Panc1 (cell line): Measurements from ENCODE around the gene RAB18.

Experiments
- POLR2AphosphoS5 ChIP-seq: IDR thresholded peaks from 2 replicates; pipeline ENCODE4 v1.6.1; 2012; ENCODE audit warnings: mild to moderate bottlenecking, low read depth, low read length, moderate library complexity
- SIN3A ChIP-seq: IDR thresholded peaks from 2 replicates; pipeline ENCODE4 v1.6.1; 2012; ENCODE audit warnings: low read depth, mild to moderate bottlenecking, low read length, moderate library complexity, borderline replicate concordance; ENCODE audit not compliant: insufficient read depth
- TCF7L2 ChIP-seq: IDR thresholded peaks from 2 replicates; pipeline ENCODE4 v1.6.1; 2011; ENCODE audit warnings: mild to moderate bottlenecking, low read depth, low read length, inconsistent platforms
- TF ChIP-seq, protein P1 (sequence below): fragments of 450-650 bp; IDR thresholded peaks from 2 replicates; pipeline ENCODE4 v1.5.1; 2017; ENCODE audit warnings: mild to moderate bottlenecking
- TF ChIP-seq, protein P2 (sequence below), 2 experiments: IDR thresholded peaks; 2 replicates each; pipeline ENCODE4 v1.6.1; 2011 to 2012; ENCODE audit warnings: low read depth in 2 of 2, control low read depth in 1 of 2, low read length in 1 of 2, mild to moderate bottlenecking in 1 of 2, moderate library complexity in 1 of 2; ENCODE audit not compliant: insufficient read depth in 1 of 2

- TF ChIP-seq, protein P1, sequence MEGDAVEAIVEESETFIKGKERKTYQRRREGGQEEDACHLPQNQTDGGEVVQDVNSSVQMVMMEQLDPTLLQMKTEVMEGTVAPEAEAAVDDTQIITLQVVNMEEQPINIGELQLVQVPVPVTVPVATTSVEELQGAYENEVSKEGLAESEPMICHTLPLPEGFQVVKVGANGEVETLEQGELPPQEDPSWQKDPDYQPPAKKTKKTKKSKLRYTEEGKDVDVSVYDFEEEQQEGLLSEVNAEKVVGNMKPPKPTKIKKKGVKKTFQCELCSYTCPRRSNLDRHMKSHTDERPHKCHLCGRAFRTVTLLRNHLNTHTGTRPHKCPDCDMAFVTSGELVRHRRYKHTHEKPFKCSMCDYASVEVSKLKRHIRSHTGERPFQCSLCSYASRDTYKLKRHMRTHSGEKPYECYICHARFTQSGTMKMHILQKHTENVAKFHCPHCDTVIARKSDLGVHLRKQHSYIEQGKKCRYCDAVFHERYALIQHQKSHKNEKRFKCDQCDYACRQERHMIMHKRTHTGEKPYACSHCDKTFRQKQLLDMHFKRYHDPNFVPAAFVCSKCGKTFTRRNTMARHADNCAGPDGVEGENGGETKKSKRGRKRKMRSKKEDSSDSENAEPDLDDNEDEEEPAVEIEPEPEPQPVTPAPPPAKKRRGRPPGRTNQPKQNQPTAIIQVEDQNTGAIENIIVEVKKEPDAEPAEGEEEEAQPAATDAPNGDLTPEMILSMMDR: no peak
- TF ChIP-seq POLR2AphosphoS5 (no peak), TCF7L2 (no peak), SIN3A (no peak)
- TF ChIP-seq, protein P2, sequence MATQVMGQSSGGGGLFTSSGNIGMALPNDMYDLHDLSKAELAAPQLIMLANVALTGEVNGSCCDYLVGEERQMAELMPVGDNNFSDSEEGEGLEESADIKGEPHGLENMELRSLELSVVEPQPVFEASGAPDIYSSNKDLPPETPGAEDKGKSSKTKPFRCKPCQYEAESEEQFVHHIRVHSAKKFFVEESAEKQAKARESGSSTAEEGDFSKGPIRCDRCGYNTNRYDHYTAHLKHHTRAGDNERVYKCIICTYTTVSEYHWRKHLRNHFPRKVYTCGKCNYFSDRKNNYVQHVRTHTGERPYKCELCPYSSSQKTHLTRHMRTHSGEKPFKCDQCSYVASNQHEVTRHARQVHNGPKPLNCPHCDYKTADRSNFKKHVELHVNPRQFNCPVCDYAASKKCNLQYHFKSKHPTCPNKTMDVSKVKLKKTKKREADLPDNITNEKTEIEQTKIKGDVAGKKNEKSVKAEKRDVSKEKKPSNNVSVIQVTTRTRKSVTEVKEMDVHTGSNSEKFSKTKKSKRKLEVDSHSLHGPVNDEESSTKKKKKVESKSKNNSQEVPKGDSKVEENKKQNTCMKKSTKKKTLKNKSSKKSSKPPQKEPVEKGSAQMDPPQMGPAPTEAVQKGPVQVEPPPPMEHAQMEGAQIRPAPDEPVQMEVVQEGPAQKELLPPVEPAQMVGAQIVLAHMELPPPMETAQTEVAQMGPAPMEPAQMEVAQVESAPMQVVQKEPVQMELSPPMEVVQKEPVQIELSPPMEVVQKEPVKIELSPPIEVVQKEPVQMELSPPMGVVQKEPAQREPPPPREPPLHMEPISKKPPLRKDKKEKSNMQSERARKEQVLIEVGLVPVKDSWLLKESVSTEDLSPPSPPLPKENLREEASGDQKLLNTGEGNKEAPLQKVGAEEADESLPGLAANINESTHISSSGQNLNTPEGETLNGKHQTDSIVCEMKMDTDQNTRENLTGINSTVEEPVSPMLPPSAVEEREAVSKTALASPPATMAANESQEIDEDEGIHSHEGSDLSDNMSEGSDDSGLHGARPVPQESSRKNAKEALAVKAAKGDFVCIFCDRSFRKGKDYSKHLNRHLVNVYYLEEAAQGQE (IDR thresholded peaks at IDR 0.05; ENCODE audit: insufficient read depth in 1 of 2, low read depth in 2 of 2, low read length in 1 of 2): no peak
Observed at GRCh38 chr10:27541796-27542729, 38.0 kb downstream of the RAB18 start.
